ENCODE results near the gene KRTAP10-3. TPM values are rescaled to one million over a fixed set of nuclear protein-coding genes. Genes with fewer than 3 reads are reported as not detected.
A peak's percentile ranks its signal among the peaks of the same experiment; 100 is the strongest.

KRTAP10-3 gene
- total and polyA plus RNA-seq, 2 of the 13 experiments (the other 11 are each of a cell fraction or from before 2014, with no cell fraction given), result not detected

DNA sequence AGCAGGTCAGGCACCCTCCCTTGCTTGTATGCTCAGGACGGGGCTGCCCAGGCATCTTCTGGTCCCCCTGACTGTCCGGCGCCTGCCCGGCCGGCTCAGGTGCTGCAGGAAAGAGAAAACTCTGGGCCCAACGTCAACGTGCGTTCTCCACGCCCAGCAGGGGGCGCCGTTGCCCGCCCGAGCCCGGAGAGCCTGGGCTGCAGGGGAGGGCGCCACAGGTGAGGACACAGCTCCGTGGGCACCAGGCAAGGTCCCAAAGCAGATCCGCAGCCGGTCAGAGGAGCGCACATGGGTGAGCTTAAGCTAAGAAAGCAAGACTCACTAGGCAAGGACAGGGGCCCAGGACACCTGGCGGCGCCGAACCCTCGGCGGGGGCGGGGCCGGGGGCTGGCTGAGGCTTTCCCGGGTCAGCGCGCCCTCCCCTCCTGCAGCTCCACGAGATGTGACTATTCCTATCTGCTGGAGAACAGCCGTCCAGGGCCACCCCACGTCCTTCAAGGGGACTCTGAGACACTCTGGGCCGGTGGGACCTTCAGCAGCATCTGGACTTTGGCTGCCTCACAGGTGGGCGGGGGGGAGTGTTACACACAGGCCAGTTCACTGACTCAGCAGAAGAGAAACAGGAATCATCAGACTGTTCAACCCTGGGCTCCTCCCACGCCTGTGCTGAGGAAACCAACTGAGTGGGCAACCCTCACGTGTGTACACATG lies 47.9 kb downstream of the KRTAP10-3 start (continued):
- no peak for TF ChIP-seq DNMT3B (CRISPR knock-in tag; conservative IDR thresholded peaks at IDR 0.05)
- TF ChIP-seq, protein P1, sequence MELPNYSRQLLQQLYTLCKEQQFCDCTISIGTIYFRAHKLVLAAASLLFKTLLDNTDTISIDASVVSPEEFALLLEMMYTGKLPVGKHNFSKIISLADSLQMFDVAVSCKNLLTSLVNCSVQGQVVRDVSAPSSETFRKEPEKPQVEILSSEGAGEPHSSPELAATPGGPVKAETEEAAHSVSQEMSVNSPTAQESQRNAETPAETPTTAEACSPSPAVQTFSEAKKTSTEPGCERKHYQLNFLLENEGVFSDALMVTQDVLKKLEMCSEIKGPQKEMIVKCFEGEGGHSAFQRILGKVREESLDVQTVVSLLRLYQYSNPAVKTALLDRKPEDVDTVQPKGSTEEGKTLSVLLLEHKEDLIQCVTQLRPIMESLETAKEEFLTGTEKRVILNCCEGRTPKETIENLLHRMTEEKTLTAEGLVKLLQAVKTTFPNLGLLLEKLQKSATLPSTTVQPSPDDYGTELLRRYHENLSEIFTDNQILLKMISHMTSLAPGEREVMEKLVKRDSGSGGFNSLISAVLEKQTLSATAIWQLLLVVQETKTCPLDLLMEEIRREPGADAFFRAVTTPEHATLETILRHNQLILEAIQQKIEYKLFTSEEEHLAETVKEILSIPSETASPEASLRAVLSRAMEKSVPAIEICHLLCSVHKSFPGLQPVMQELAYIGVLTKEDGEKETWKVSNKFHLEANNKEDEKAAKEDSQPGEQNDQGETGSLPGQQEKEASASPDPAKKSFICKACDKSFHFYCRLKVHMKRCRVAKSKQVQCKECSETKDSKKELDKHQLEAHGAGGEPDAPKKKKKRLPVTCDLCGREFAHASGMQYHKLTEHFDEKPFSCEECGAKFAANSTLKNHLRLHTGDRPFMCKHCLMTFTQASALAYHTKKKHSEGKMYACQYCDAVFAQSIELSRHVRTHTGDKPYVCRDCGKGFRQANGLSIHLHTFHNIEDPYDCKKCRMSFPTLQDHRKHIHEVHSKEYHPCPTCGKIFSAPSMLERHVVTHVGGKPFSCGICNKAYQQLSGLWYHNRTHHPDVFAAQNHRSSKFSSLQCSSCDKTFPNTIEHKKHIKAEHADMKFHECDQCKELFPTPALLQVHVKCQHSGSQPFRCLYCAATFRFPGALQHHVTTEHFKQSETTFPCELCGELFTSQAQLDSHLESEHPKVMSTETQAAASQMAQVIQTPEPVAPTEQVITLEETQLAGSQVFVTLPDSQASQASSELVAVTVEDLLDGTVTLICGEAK (IDR thresholded peaks at IDR 0.05), result no peak
- TF ChIP-seq, protein P1 (CRISPR knock-in tag; IDR thresholded peaks at IDR 0.05), result no peak
- no peak for TF ChIP-seq JUN (CRISPR knock-in tag; IDR thresholded peaks at IDR 0.05)
- TF ChIP-seq EHMT2 (IDR thresholded peaks at IDR 0.05; ENCODE audit: borderline replicate concordance, low read depth, low read length), result no peak
- TF ChIP-seq SUZ12 (IDR thresholded peaks at IDR 0.05; ENCODE audit: low read depth, low read length), result no peak
- TF ChIP-seq, protein P2, sequence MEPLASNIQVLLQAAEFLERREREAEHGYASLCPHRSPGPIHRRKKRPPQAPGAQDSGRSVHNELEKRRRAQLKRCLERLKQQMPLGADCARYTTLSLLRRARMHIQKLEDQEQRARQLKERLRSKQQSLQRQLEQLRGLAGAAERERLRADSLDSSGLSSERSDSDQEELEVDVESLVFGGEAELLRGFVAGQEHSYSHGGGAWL (CRISPR knock-in tag; IDR thresholded peaks at IDR 0.05), result no peak
- no peak for TF ChIP-seq ZNF501 (CRISPR knock-in tag; IDR thresholded peaks at IDR 0.05)
- peak; percentile 43; the same call in 1 of the 2 replicates for TF ChIP-seq ZFY (CRISPR knock-in tag; IDR thresholded peaks at IDR 0.05)
- TF ChIP-seq MYNN (CRISPR knock-in tag; IDR thresholded peaks at IDR 0.05; ENCODE audit: low read depth), result no peak
- no peak for TF ChIP-seq EEA1 (CRISPR knock-in tag; IDR thresholded peaks at IDR 0.05; ENCODE audit: borderline replicate concordance)
- TF ChIP-seq, protein P3, sequence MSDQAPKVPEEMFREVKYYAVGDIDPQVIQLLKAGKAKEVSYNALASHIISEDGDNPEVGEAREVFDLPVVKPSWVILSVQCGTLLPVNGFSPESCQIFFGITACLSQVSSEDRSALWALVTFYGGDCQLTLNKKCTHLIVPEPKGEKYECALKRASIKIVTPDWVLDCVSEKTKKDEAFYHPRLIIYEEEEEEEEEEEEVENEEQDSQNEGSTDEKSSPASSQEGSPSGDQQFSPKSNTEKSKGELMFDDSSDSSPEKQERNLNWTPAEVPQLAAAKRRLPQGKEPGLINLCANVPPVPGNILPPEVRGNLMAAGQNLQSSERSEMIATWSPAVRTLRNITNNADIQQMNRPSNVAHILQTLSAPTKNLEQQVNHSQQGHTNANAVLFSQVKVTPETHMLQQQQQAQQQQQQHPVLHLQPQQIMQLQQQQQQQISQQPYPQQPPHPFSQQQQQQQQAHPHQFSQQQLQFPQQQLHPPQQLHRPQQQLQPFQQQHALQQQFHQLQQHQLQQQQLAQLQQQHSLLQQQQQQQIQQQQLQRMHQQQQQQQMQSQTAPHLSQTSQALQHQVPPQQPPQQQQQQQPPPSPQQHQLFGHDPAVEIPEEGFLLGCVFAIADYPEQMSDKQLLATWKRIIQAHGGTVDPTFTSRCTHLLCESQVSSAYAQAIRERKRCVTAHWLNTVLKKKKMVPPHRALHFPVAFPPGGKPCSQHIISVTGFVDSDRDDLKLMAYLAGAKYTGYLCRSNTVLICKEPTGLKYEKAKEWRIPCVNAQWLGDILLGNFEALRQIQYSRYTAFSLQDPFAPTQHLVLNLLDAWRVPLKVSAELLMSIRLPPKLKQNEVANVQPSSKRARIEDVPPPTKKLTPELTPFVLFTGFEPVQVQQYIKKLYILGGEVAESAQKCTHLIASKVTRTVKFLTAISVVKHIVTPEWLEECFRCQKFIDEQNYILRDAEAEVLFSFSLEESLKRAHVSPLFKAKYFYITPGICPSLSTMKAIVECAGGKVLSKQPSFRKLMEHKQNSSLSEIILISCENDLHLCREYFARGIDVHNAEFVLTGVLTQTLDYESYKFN (CRISPR knock-in tag; conservative IDR thresholded peaks at IDR 0.05), result 0 out of 2 replicates have a peak, but pooled peaks have one; percentile 18
- TF ChIP-seq, protein P4, sequence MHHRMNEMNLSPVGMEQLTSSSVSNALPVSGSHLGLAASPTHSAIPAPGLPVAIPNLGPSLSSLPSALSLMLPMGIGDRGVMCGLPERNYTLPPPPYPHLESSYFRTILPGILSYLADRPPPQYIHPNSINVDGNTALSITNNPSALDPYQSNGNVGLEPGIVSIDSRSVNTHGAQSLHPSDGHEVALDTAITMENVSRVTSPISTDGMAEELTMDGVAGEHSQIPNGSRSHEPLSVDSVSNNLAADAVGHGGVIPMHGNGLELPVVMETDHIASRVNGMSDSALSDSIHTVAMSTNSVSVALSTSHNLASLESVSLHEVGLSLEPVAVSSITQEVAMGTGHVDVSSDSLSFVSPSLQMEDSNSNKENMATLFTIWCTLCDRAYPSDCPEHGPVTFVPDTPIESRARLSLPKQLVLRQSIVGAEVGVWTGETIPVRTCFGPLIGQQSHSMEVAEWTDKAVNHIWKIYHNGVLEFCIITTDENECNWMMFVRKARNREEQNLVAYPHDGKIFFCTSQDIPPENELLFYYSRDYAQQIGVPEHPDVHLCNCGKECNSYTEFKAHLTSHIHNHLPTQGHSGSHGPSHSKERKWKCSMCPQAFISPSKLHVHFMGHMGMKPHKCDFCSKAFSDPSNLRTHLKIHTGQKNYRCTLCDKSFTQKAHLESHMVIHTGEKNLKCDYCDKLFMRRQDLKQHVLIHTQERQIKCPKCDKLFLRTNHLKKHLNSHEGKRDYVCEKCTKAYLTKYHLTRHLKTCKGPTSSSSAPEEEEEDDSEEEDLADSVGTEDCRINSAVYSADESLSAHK (CRISPR knock-in tag; IDR thresholded peaks at IDR 0.05; ENCODE audit: borderline replicate concordance), result no peak
